Peyer's patch (tissue), 4 donors: ENCODE data around the gene AOC1. TPM values are rescaled to one million over a fixed set of nuclear protein-coding genes. Genes with fewer than 3 reads are reported as not detected.
"Not testable (repeated sequence)": the region's sequence is repeated elsewhere in the genome, so short reads cannot be mapped to it uniquely, and the experiment has no call there.

Experiments used
- DNase-seq, 3 donors: peaks; one replicate each; pipeline ENCODE4 v3.0.0-alpha.2; 2017 to 2019
- H3K27ac ChIP-seq, 4 donors: fragments of 200-600 bp; sonication (generic); one replicate each; pipeline ENCODE4 v1.5.1; 2016 to 2019
- H3K27me3 ChIP-seq, 2 donors: fragments of 200-600 bp; sonication (generic); one replicate each; pipeline ENCODE4 v1.5.1; 2019
- H3K36me3 ChIP-seq, 3 donors: fragments of 200-600 bp; sonication (generic); one replicate each; pipeline ENCODE4 v1.5.1; 2016 to 2019
- H3K4me1 ChIP-seq, 4 donors: fragments of 200-600 bp; sonication (generic); one replicate each; pipeline ENCODE4 v1.5.1; 2016 to 2019
- H3K4me3 ChIP-seq, 4 donors: fragments of 200-600 bp; sonication (generic); 1 replicate in 3 of 4; 2 replicates in 1 of 4; pipeline ENCODE4 v1.5.1; 2016 to 2019; ENCODE audit warnings: mild to moderate bottlenecking in 1 of 4
- H3K9me3 ChIP-seq, 4 donors: fragments of 200-600 bp; sonication (generic); one replicate each; pipeline ENCODE4 v1.5.1; 2016 to 2019; ENCODE audit warnings: mild to moderate bottlenecking in 1 of 4
- CTCF ChIP-seq, 6 experiments: fragments of 450-650 bp in 4 of 6; fragments of 200-600 bp in 2 of 6; sonication (generic) in 1 of 6; IDR thresholded peaks; one replicate each; pipeline ENCODE4 v1.5.1; 2017 to 2019; ENCODE audit warnings: antibody characterized with exemption in 6 of 6, mild to moderate bottlenecking in 3 of 6, moderate library complexity in 1 of 6
- POLR2A ChIP-seq, 2 donors: fragments of 450-650 bp; IDR thresholded peaks; one replicate each; pipeline ENCODE4 v1.5.1; 2017; ENCODE audit warnings: antibody characterized with exemption in 2 of 2, mild to moderate bottlenecking in 2 of 2, moderate library complexity in 2 of 2
- total RNA-seq, 4 donors: library from RNA; depleted of rRNA; stranded (reverse); fragments of >200 nt; gene quantifications; one replicate each; pipeline ENCODE4 v1.1.0, GENCODE V29; 2016

The AOC1 gene
- total RNA-seq, 4 donors from 2014 or later, result 9.1 to 1,314 (median 833) TPM

- H3K9me3 ChIP-seq, result peaks cover 0 to 9% (median 3%) of the 10 kb centered on the region in 4 donors
- H3K27me3 ChIP-seq, result no peaks in the 10 kb centered on the region
- no peak overlapping the region for H3K27ac ChIP-seq
- TF ChIP-seq POLR2A (IDR thresholded peaks at IDR 0.05) (no peak), CTCF (IDR thresholded peaks at IDR 0.05) (no peak)
- H3K36me3 ChIP-seq, result peaks cover 0 to 30% (median 0%) of the 10 kb centered on the region in 3 donors
- H3K4me1 ChIP-seq, result peaks cover 0 to 14% (median 0%) of the 10 kb centered on the region in 4 donors
- DNase-seq, result no peak
- no peak overlapping the region for H3K4me3 ChIP-seq
Measured at GRCh38 chr7:150806863-150807262, 45.5 kb upstream of the AOC1 start.

- peak overlapping the region in 1 of 4 donors; percentile 27 for H3K4me3 ChIP-seq
- peaks cover 0 to 30% (median 0%) of the 10 kb centered on the region in 3 donors for H3K36me3 ChIP-seq
- not testable (repeated sequence) for H3K27me3 ChIP-seq, H3K4me1 ChIP-seq, H3K9me3 ChIP-seq
- DNase-seq, result peak in 2 of 3 donors; percentile 76 to 86
- peak overlapping the region in 3 of 4 donors; percentile 35 to 82 (median 81) for H3K27ac ChIP-seq
Measured at GRCh38 chr7:150807616-150808438, 44.5 kb upstream of the AOC1 start.

- Histone ChIP-seq H3K9me3 (no peaks in the 10 kb centered on the region), H3K27ac (peak overlapping the region in 1 of 4 donors; percentile 2), H3K4me3 (no peak overlapping the region), H3K4me1 (peaks cover 0 to 4% (median 0%) of the 10 kb centered on the region in 4 donors), H3K36me3 (no peaks in the 10 kb centered on the region), H3K27me3 (no peaks in the 10 kb centered on the region)
- TF ChIP-seq CTCF (IDR thresholded peaks at IDR 0.05), result no peak
- no peak for TF ChIP-seq POLR2A (IDR thresholded peaks at IDR 0.05)
- DNase-seq, result no peak
Measured at GRCh38 chr7:150814328-150815001, 37.9 kb upstream of the AOC1 start.

GRCh38 chr7:150818971-150819370, 33.3 kb upstream of the AOC1 start:
- no peak overlapping the region for H3K4me3 ChIP-seq
- no peaks in the 10 kb centered on the region for H3K27me3 ChIP-seq
- H3K4me1 ChIP-seq, result peaks cover 0 to 4% (median 0%) of the 10 kb centered on the region in 4 donors
- DNase-seq, result no peak
- H3K9me3 ChIP-seq, result no peaks in the 10 kb centered on the region
- H3K27ac ChIP-seq, result no peak overlapping the region
- H3K36me3 ChIP-seq, result no peaks in the 10 kb centered on the region
- TF ChIP-seq CTCF (IDR thresholded peaks at IDR 0.05) (no peak), POLR2A (IDR thresholded peaks at IDR 0.05) (no peak)

- peak overlapping the region in 1 of 4 donors; percentile 33 for H3K27ac ChIP-seq
- peaks cover 0 to 2% (median 0%) of the 10 kb centered on the region in 4 donors for H3K4me1 ChIP-seq
- H3K36me3 ChIP-seq, result no peaks in the 10 kb centered on the region
- no peaks in the 10 kb centered on the region for H3K9me3 ChIP-seq
- no peak for TF ChIP-seq POLR2A (IDR thresholded peaks at IDR 0.05)
- TF ChIP-seq CTCF (IDR thresholded peaks at IDR 0.05), result no peak
- H3K4me3 ChIP-seq, result no peak overlapping the region
- no peak for DNase-seq
- H3K27me3 ChIP-seq, result no peaks in the 10 kb centered on the region
Measured at GRCh38 chr7:150820148-150820547, 32.2 kb upstream of the AOC1 start.
